GM23338 (cell line): Measurements from ENCODE around the gene FHIP1A. TPM values are rescaled to one million over a fixed set of nuclear protein-coding genes. Genes with fewer than 3 reads are reported as not detected.

Source experiments
- ATAC-seq: fragments of 200-7000 bp; cut with Tn5 transposase; 3 replicates; pipeline ENCODE4 v1.9.1; 2020
- DNase-seq: peaks from one replicate; pipeline ENCODE4 v3.0.0-alpha.2; 2015; ENCODE audit warnings: low spot score
- H2AFZ ChIP-seq: fragments of 200-600 bp; sonication (generic); 2 replicates; pipeline ENCODE4 v1.8.0; 2016; ENCODE audit warnings: antibody characterized with exemption, mild to moderate bottlenecking, moderate library complexity
- H3F3A ChIP-seq: fragments of 200-600 bp; sonication (generic); replicated peaks from 2 replicates; pipeline ENCODE4 v1.8.0; 2017; ENCODE audit warnings: antibody characterized with exemption, mixed run types, low read depth
- H3K27ac ChIP-seq: fragments of 200-600 bp; sonication (generic); 2 replicates; pipeline ENCODE4 v1.6.1; 2016; ENCODE audit warnings: low read depth
- H3K27me3 ChIP-seq: fragments of 200-600 bp; sonication (generic); 2 replicates; pipeline ENCODE4 v1.8.0; 2016; ENCODE audit warnings: mild to moderate bottlenecking, mixed run types, moderate library complexity; ENCODE audit not compliant: insufficient read depth
- H3K36me3 ChIP-seq: fragments of 200-600 bp; sonication (generic); 2 replicates; pipeline ENCODE4 v1.8.0; 2016; ENCODE audit warnings: mild to moderate bottlenecking; ENCODE audit not compliant: insufficient read depth
- H3K4me1 ChIP-seq: fragments of 200-600 bp; sonication (generic); 2 replicates; pipeline ENCODE4 v1.8.0; 2016; ENCODE audit warnings: mild to moderate bottlenecking, moderate library complexity; ENCODE audit not compliant: insufficient read depth
- H3K4me2 ChIP-seq: fragments of 200-600 bp; sonication (generic); 2 replicates; pipeline ENCODE4 v1.7.1; 2017; ENCODE audit warnings: mixed run types
- H3K4me3 ChIP-seq: fragments of 200-600 bp; sonication (generic); 2 replicates; pipeline ENCODE4 v1.6.1; 2016; ENCODE audit warnings: mixed run types
- H3K79me2 ChIP-seq: fragments of 200-600 bp; sonication (generic); replicated peaks from 2 replicates; pipeline ENCODE4 v1.8.0; 2017; ENCODE audit warnings: mild to moderate bottlenecking; ENCODE audit not compliant: insufficient read depth
- H3K9me2 ChIP-seq: fragments of 200-600 bp; sonication (generic); 2 replicates; pipeline ENCODE4 v1.8.0; 2017; ENCODE audit not compliant: insufficient read depth
- H4K20me1 ChIP-seq: fragments of 200-600 bp; sonication (generic); replicated peaks from 2 replicates; pipeline ENCODE4 v1.8.0; 2017; ENCODE audit warnings: mild to moderate bottlenecking; ENCODE audit not compliant: insufficient read depth
- H3K27ac Mint-ChIP-seq: 2 replicates; pipeline ENCODE4 v1.8.0; 2020; ENCODE audit warnings: inconsistent platforms, mild to moderate bottlenecking, moderate library complexity, mixed read lengths
- H3K27me3 Mint-ChIP-seq: 3 replicates; pipeline ENCODE4 v1.8.0; 2022; ENCODE audit warnings: low read depth, mild to moderate bottlenecking, moderate library complexity, mixed read lengths, inconsistent platforms; ENCODE audit not compliant: insufficient read depth, poor library complexity
- H3K36me3 Mint-ChIP-seq: 3 replicates; pipeline ENCODE4 v1.8.0; 2021; ENCODE audit warnings: low read depth, mild to moderate bottlenecking, inconsistent platforms, moderate library complexity, mixed read lengths
- H3K4me1 Mint-ChIP-seq: 3 replicates; pipeline ENCODE4 v1.8.0; 2020; ENCODE audit warnings: mild to moderate bottlenecking, inconsistent platforms, mixed read lengths
- H3K4me3 Mint-ChIP-seq: 3 replicates; pipeline ENCODE4 v1.8.0; 2021; ENCODE audit warnings: moderate library complexity, mild to moderate bottlenecking, inconsistent platforms, mixed read lengths
- H3K9me3 Mint-ChIP-seq: 3 replicates; pipeline ENCODE4 v1.8.0; 2020; ENCODE audit warnings: moderate library complexity, mild to moderate bottlenecking, inconsistent platforms, mixed read lengths
- CREB1 ChIP-seq: fragments of 250-450 bp; sonication (Bioruptor Pico); IDR thresholded peaks from 2 replicates; pipeline ENCODE4 v1.5.0; 2020; ENCODE audit warnings: low read depth, mild to moderate bottlenecking, moderate library complexity
- CTCF ChIP-seq, 2 experiments: fragments of 200-600 bp in 1 of 2; sonication (generic) in 1 of 2; conservative IDR thresholded peaks; 2 replicates each; pipeline versions ENCODE4 v1.5.1 to v1.6.1; 2016 to 2017; ENCODE audit warnings: antibody characterized with exemption in 2 of 2, low read depth in 2 of 2, mild to moderate bottlenecking in 2 of 2, moderate library complexity in 1 of 2
- ETS1 ChIP-seq: IDR thresholded peaks from 2 replicates; pipeline ENCODE4 v1.6.1; 2016; ENCODE audit warnings: antibody characterized with exemption
- EZH2 ChIP-seq: fragments of 200-600 bp; sonication (generic); IDR thresholded peaks from one replicate; pipeline ENCODE4 v1.8.0; 2017; ENCODE audit warnings: antibody characterized with exemption, mild to moderate bottlenecking, low read depth; ENCODE audit not compliant: unreplicated experiment
- EZH2phosphoT487 ChIP-seq: fragments of 200-600 bp; sonication (generic); IDR thresholded peaks from one replicate; pipeline ENCODE4 v1.8.1; 2018; ENCODE audit warnings: antibody characterized with exemption; ENCODE audit not compliant: unreplicated experiment
- JUNB ChIP-seq: IDR thresholded peaks from one replicate; pipeline ENCODE4 v1.6.1; 2016; ENCODE audit warnings: antibody characterized with exemption; ENCODE audit not compliant: unreplicated experiment
- NANOG ChIP-seq: IDR thresholded peaks from 2 replicates; pipeline ENCODE4 v1.6.1; 2016; ENCODE audit warnings: antibody characterized with exemption, borderline replicate concordance
- POLR2AphosphoS5 ChIP-seq: IDR thresholded peaks from 2 replicates; pipeline ENCODE4 v1.6.1; 2016; ENCODE audit warnings: antibody characterized with exemption, low read depth
- REST ChIP-seq: IDR thresholded peaks from one replicate; pipeline ENCODE4 v1.6.1; 2018; ENCODE audit warnings: antibody characterized with exemption; ENCODE audit not compliant: unreplicated experiment
- STAT1 ChIP-seq: IDR thresholded peaks from one replicate; pipeline ENCODE4 v1.6.1; 2016; ENCODE audit warnings: antibody characterized with exemption; ENCODE audit not compliant: unreplicated experiment
- ZNF114 ChIP-seq: fragments of 250-450 bp; sonication (Bioruptor Pico); IDR thresholded peaks from 2 replicates; pipeline ENCODE4 v1.5.0; 2020; ENCODE audit warnings: mild to moderate bottlenecking, moderate library complexity
- ZNF331 ChIP-seq: fragments of 250-450 bp; sonication (Bioruptor Pico); IDR thresholded peaks from 2 replicates; pipeline ENCODE4 v1.5.0; 2020; ENCODE audit warnings: low read depth, mild to moderate bottlenecking, moderate library complexity
- ZNF462 ChIP-seq: fragments of 250-450 bp; sonication (Bioruptor Pico); IDR thresholded peaks from 2 replicates; pipeline ENCODE4 v1.5.0; 2020; ENCODE audit warnings: mild to moderate bottlenecking, moderate library complexity
- polyA plus RNA-seq: library from polyadenylated mRNA; unstranded; fragments of >200 nt; fragmentation: Nextera tagmentation; extraction: Ambion mirVana; gene quantifications from 2 replicates; pipeline ENCODE4 v1.2.1, GENCODE V29; 2016
- total RNA-seq: library from RNA; depleted of rRNA; stranded (reverse); fragments of >200 nt; shearing (Covaris generic); gene quantifications from 2 replicates; pipeline ENCODE4 v1.2.3, GENCODE V29; 2014

Gene FHIP1A
- total and polyA plus RNA-seq, 2 experiments from 2014 or later: 11.3 to 108 TPM

GRCh38 chr4:151401739-151402138 lies 7.2 kb upstream of the FHIP1A start:
- no peaks in the 10 kb centered on the region for H3K27me3 Mint-ChIP-seq
- no peaks in the 10 kb centered on the region for H3K9me2 ChIP-seq
- H3K36me3 Mint-ChIP-seq: peaks cover 19% of the 10 kb centered on the region
- peaks cover 6% of the 10 kb centered on the region; the same call in 1 of the 2 replicates for H3K4me1 ChIP-seq
- H3K4me2 ChIP-seq: no peak overlapping the region
- H3F3A ChIP-seq: no peaks in the 10 kb centered on the region
- no peaks in the 10 kb centered on the region for H4K20me1 ChIP-seq
- H3K27ac Mint-ChIP-seq: no peak overlapping the region
- no peak for ATAC-seq
- DNase-seq: no peak
- no peak overlapping the region for H3K4me3 ChIP-seq
- TF ChIP-seq CTCF (conservative IDR thresholded peaks at IDR 0.05; ENCODE audit: low read depth in 2 of 2) (no peak), CREB1 (CRISPR knock-in tag) (no peak), ZNF331 (CRISPR knock-in tag) (no peak), EZH2 (no peak), POLR2AphosphoS5 (no peak), JUNB (no peak), ZNF462 (no peak), ZNF114 (CRISPR knock-in tag) (no peak), ETS1 (no peak), REST (no peak), STAT1 (no peak), EZH2phosphoT487 (no peak), NANOG (no peak)
- no peak overlapping the region for H2AFZ ChIP-seq
- peaks cover 2% of the 10 kb centered on the region; the same call in 1 of the 2 replicates for H3K79me2 ChIP-seq
- H3K27me3 ChIP-seq: no peaks in the 10 kb centered on the region
- H3K27ac ChIP-seq: no peak overlapping the region
- H3K4me3 Mint-ChIP-seq: no peak overlapping the region
- H3K9me3 Mint-ChIP-seq: peaks cover 3% of the 10 kb centered on the region; the same call in 2 of the 3 replicates
- no peaks in the 10 kb centered on the region for H3K36me3 ChIP-seq
- H3K4me1 Mint-ChIP-seq: peaks cover 5% of the 10 kb centered on the region; the same call in 1 of the 3 replicates
